K562 (cell line): ENCODE results near the gene ZNF441. TPM values are rescaled to one million over a fixed set of nuclear protein-coding genes. Genes with fewer than 3 reads are reported as not detected.

Experiments
- BACH1 ChIP-seq: fragments of 200-800 bp; sonication (Bioruptor generic); IDR thresholded peaks from 2 replicates; pipeline ENCODE4 v1.6.1; 2016; ENCODE audit warnings: missing genetic modification characterization, missing compliant biosample characterization
- CBX2 ChIP-seq: fragments of 200-600 bp; sonication (generic); IDR thresholded peaks from one replicate; pipeline ENCODE4 v1.6.1; 2012; ENCODE audit warnings: mild to moderate bottlenecking, low read length, inconsistent platforms; ENCODE audit not compliant: insufficient read depth, poor library complexity, severe bottlenecking
- CLOCK ChIP-seq: fragments of 250-450 bp; sonication (Bioruptor Pico); IDR thresholded peaks from 2 replicates; pipeline ENCODE4 v1.4.0; 2020; ENCODE audit warnings: mild to moderate bottlenecking, moderate library complexity, borderline replicate concordance
- DMBX1 ChIP-seq: fragments of 250-450 bp; sonication (Bioruptor Pico); IDR thresholded peaks from 2 replicates; pipeline ENCODE4 v1.8.0; 2022; ENCODE audit warnings: inconsistent platforms, mild to moderate bottlenecking, moderate library complexity, borderline replicate concordance
- FOXJ3 ChIP-seq: sonication (generic); formaldehyde crosslinking; IDR thresholded peaks from 2 replicates; pipeline ENCODE4 v1.4.0; 2020; ENCODE audit warnings: mild to moderate bottlenecking, missing genetic modification reagents
- GTF2F1 ChIP-seq: IDR thresholded peaks from 2 replicates; pipeline ENCODE4 v1.6.1; 2011; ENCODE audit warnings: low read depth, low read length, improper control_type of control experiment
- KLF6 ChIP-seq: fragments of 250-450 bp; sonication (Bioruptor Pico); IDR thresholded peaks from 2 replicates; pipeline ENCODE4 v1.4.0; 2020; ENCODE audit warnings: mild to moderate bottlenecking, moderate library complexity, borderline replicate concordance
- MCM7 ChIP-seq, 2 experiments: fragments of 450-650 bp; IDR thresholded peaks; 2 replicates each; pipeline ENCODE4 v1.6.1; 2016 to 2018
- NFXL1 ChIP-seq: fragments of 450-650 bp; formaldehyde crosslinking; IDR thresholded peaks from 2 replicates; pipeline ENCODE4 v1.4.0; 2021; ENCODE audit warnings: mild to moderate bottlenecking
- PHB ChIP-seq: fragments of 250-450 bp; sonication (Bioruptor Pico); IDR thresholded peaks from 2 replicates; pipeline ENCODE4 v1.5.0; 2021
- PTRF ChIP-seq: fragments of 450-650 bp; IDR thresholded peaks from 2 replicates; pipeline ENCODE4 v1.6.1; 2016; ENCODE audit warnings: mild to moderate bottlenecking, missing genetic modification characterization, missing compliant biosample characterization
- RBM14 ChIP-seq: fragments of 200-400 bp; formaldehyde crosslinking; IDR thresholded peaks from 2 replicates; pipeline ENCODE4 v1.6.1; 2018; ENCODE audit warnings: low read depth, mild to moderate bottlenecking, low read length, moderate library complexity, borderline replicate concordance; ENCODE audit not compliant: insufficient read depth
- ZNF121 ChIP-seq: sonication (generic); formaldehyde crosslinking; conservative IDR thresholded peaks from 2 replicates; pipeline ENCODE4 v1.8.0; 2022; ENCODE audit warnings: missing genetic modification reagents
- ZNF23 ChIP-seq: fragments of 250-450 bp; sonication (Bioruptor Pico); IDR thresholded peaks from 2 replicates; pipeline ENCODE4 v1.4.0; 2020; ENCODE audit warnings: mild to moderate bottlenecking
- ZNF3 ChIP-seq: fragments of 250-450 bp; sonication (Bioruptor Pico); IDR thresholded peaks from 2 replicates; pipeline ENCODE4 v1.5.0; 2021; ENCODE audit warnings: mild to moderate bottlenecking, moderate library complexity
- ZNF57 ChIP-seq: fragments of 450-650 bp; formaldehyde crosslinking; IDR thresholded peaks from 2 replicates; pipeline ENCODE4 v1.4.0; 2020; ENCODE audit warnings: mild to moderate bottlenecking, moderate library complexity
- ZNF785 ChIP-seq: fragments of 250-450 bp; sonication (Bioruptor Pico); IDR thresholded peaks from 2 replicates; pipeline ENCODE4 v1.4.0; 2020; ENCODE audit warnings: mild to moderate bottlenecking
- polyA plus RNA-seq, 8 experiments: library from polyadenylated mRNA; depleted of rRNA in 4 of 8; stranded (reverse) in 5 of 8; unstranded in 3 of 8; fragments of >200 nt; fragmentation: Nextera tagmentation in 2 of 8; fragmentation: Illumina TruSeq in 1 of 8; extraction: Ambion mirVana in 2 of 8; extraction: Trizol in 1 of 8; gene quantifications; 2 replicates each; pipeline versions ENCODE4 v1.2.1 to v1.2.3, GENCODE V29; 2011 to 2014; ENCODE audit warnings: inconsistent platforms in 1 of 8, missing spikeins in 1 of 8
- total RNA-seq, 7 experiments: library from RNA; depleted of rRNA in 6 of 7; stranded (reverse); fragments of >200 nt in 6 of 7; fragmentation: Illumina TruSeq in 2 of 7; extraction: Trizol in 2 of 7; gene quantifications; 2 replicates each; pipeline versions ENCODE4 v1.2.1 to v1.2.3, GENCODE V29; 2011 to 2021; ENCODE audit warnings: low replicate concordance in 1 of 7
- TF ChIP-seq, protein P1 (sequence below): sonication (generic); formaldehyde crosslinking; IDR thresholded peaks from 2 replicates; pipeline ENCODE4 v1.8.1; 2023; ENCODE audit warnings: missing genetic modification reagents, mild to moderate bottlenecking, borderline replicate concordance
- TF ChIP-seq, protein P2 (sequence below): fragments of 450-650 bp; IDR thresholded peaks from 2 replicates; pipeline ENCODE4 v1.6.1; 2017; ENCODE audit warnings: mild to moderate bottlenecking, moderate library complexity

Gene ZNF441
- total and polyA plus RNA-seq, 9 of the 15 experiments (the other 6 are each of a cell fraction or from before 2014, with no cell fraction given), result 1.9 to 14.0 (median 7.8) TPM

DNA sequence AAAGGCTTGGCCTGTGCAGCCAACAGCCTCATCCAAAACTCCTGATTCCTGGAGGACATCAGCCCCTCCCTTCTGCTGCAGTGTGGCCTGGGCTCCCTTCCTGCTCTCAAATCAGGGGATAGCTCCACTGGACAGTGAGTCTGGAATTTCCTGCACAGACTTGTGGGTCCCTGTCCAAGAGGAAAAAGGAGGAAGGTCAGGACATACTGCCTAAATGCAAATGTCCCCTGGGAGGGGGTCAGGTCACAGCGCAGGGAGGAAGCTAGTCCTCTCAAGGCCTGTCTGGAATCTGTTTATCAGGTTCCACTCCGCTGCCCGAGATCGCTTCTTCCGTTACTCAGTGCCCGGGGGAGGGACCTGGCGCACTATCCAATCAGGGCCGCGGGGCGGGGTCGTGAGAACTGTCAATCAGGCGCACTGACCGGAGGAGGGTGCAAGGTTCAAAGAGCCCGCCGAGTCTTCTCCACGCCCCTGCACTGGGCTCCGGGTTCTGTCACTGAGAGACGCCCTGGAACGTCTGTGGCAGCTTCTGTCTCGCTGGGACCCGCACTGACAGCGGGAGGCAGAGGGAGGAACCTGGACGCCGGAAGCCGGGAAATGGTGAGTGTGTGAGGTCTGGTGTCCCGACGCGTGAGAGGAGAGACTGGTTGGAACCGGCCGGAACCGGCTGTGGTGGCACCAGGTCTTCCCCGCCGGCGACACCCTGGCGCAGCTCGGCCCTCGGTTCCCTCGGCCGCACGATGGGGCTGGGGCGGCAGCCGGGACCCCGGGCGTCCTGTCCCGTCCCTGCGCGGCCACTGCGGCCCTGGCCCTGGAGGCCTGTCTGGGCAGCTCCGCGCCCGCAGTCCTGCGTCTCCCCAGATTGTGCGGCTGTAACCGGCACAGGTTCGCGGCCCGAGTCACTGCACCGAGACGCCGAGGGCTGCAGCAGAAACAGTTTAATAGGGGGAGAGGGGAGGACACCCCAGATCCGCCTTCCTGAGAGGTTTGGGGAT lies at the start of gene ZNF441 (continued):
- TF ChIP-seq, protein P1, sequence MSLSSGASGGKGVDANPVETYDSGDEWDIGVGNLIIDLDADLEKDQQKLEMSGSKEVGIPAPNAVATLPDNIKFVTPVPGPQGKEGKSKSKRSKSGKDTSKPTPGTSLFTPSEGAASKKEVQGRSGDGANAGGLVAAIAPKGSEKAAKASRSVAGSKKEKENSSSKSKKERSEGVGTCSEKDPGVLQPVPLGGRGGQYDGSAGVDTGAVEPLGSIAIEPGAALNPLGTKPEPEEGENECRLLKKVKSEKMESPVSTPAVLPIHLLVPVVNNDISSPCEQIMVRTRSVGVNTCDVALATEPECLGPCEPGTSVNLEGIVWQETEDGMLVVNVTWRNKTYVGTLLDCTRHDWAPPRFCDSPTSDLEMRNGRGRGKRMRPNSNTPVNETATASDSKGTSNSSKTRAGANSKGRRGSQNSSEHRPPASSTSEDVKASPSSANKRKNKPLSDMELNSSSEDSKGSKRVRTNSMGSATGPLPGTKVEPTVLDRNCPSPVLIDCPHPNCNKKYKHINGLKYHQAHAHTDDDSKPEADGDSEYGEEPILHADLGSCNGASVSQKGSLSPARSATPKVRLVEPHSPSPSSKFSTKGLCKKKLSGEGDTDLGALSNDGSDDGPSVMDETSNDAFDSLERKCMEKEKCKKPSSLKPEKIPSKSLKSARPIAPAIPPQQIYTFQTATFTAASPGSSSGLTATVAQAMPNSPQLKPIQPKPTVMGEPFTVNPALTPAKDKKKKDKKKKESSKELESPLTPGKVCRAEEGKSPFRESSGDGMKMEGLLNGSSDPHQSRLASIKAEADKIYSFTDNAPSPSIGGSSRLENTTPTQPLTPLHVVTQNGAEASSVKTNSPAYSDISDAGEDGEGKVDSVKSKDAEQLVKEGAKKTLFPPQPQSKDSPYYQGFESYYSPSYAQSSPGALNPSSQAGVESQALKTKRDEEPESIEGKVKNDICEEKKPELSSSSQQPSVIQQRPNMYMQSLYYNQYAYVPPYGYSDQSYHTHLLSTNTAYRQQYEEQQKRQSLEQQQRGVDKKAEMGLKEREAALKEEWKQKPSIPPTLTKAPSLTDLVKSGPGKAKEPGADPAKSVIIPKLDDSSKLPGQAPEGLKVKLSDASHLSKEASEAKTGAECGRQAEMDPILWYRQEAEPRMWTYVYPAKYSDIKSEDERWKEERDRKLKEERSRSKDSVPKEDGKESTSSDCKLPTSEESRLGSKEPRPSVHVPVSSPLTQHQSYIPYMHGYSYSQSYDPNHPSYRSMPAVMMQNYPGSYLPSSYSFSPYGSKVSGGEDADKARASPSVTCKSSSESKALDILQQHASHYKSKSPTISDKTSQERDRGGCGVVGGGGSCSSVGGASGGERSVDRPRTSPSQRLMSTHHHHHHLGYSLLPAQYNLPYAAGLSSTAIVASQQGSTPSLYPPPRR (CRISPR knock-in tag), result no peak
- TF ChIP-seq CBX2 (no peak), GTF2F1 (no peak), ZNF57 (CRISPR knock-in tag) (no peak), ZNF121 (CRISPR knock-in tag) (no peak), ZNF785 (CRISPR knock-in tag) (no peak), FOXJ3 (CRISPR knock-in tag) (no peak), KLF6 (CRISPR knock-in tag) (peak; percentile 43; the same call in 1 of the 2 replicates), ZNF3 (CRISPR knock-in tag) (no peak), PTRF (no peak), PHB (CRISPR knock-in tag) (no peak), ZNF23 (CRISPR knock-in tag) (no peak), RBM14 (no peak), BACH1 (no peak), CLOCK (CRISPR knock-in tag) (no peak), DMBX1 (CRISPR knock-in tag) (peak; percentile 18; the same call in 1 of the 2 replicates), MCM7 (IDR thresholded peaks at IDR 0.05) (no peak), NFXL1 (CRISPR knock-in tag) (no peak)
- TF ChIP-seq, protein P2, sequence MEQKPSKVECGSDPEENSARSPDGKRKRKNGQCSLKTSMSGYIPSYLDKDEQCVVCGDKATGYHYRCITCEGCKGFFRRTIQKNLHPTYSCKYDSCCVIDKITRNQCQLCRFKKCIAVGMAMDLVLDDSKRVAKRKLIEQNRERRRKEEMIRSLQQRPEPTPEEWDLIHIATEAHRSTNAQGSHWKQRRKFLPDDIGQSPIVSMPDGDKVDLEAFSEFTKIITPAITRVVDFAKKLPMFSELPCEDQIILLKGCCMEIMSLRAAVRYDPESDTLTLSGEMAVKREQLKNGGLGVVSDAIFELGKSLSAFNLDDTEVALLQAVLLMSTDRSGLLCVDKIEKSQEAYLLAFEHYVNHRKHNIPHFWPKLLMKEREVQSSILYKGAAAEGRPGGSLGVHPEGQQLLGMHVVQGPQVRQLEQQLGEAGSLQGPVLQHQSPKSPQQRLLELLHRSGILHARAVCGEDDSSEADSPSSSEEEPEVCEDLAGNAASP, result no peak
